ENCODE data around the gene ST6GALNAC3. TPM values are rescaled to one million over a fixed set of nuclear protein-coding genes. Genes with fewer than 3 reads are reported as not detected.

ST6GALNAC3 gene
- polyA plus RNA-seq, 2 donors: 0.27 to 0.29 TPM

DNA sequence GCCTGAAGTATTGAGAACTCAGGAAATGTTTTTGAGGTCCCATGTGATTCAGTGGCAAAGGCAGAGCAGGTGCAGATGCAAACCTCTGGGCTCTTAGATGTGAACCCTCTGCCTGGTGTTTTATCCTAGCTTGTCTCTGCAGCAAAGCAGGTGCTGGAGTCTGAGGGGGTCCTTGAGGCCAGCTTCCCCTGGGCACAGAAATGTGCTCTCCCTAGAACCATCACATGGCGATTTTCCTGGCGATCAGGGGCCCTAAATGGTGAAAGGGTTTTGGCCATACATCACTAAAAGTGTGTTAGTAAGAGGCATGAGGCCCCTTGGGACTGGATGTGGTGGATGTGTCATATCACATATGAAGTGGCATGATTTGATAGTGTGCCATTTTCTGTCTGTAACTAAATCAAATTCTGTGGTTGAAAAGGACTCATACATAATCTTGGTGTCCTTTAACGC is 144.8 kb downstream of the ST6GALNAC3 start:
- Histone ChIP-seq H3K36me3 (ENCODE audit: control insufficient read depth in 2 of 2, insufficient read depth in 2 of 2, low read length in 1 of 2) (no peaks in the 10 kb centered on the region), H3K27ac (ENCODE audit: low read depth in 2 of 2, low read length in 1 of 2) (no peak overlapping the region), H3K4me3 (ENCODE audit: low read depth in 1 of 2, low read length in 2 of 2) (no peak overlapping the region), H3K27me3 (ENCODE audit: control insufficient read depth in 1 of 2, insufficient read depth in 2 of 2, low read length in 2 of 2) (no peaks in the 10 kb centered on the region), H3K4me1 (ENCODE audit: control insufficient read depth in 2 of 2, insufficient read depth in 2 of 2, low read length in 1 of 2) (no peaks in the 10 kb centered on the region), H3K9me3 (ENCODE audit: control insufficient read depth in 2 of 2, insufficient read depth in 1 of 2, low read depth in 1 of 2, low read length in 1 of 2) (no peaks in the 10 kb centered on the region)
- WGBS, 2 donors: 90 to 95% methylated on average over 3 of the region's 3 CpGs

DNA sequence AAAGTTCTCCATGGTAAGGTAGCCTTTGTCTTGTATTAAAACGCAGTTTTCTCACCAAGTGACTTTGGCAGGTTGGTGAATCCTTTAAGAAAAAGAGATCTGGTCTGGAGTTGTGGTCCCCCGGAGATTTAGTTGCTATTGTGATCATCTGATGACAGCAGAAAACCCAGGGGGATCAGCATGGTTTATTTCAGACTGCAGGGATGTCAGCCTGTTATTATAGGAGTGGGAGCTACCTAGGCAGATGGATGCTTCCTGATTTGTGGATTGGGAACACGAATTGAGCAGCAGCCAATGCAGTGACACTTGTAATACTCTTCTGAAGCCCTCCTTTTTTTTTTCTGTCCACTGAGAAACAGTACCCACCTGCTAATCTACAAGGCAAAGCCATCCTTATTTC is 150.2 kb downstream of the ST6GALNAC3 start:
- Histone ChIP-seq H3K27ac (ENCODE audit: low read depth in 2 of 2, low read length in 1 of 2) (no peak overlapping the region), H3K36me3 (ENCODE audit: control insufficient read depth in 2 of 2, insufficient read depth in 2 of 2, low read length in 1 of 2) (no peaks in the 10 kb centered on the region), H3K9me3 (ENCODE audit: control insufficient read depth in 2 of 2, insufficient read depth in 1 of 2, low read depth in 1 of 2, low read length in 1 of 2) (no peaks in the 10 kb centered on the region), H3K27me3 (ENCODE audit: control insufficient read depth in 1 of 2, insufficient read depth in 2 of 2, low read length in 2 of 2) (no peaks in the 10 kb centered on the region), H3K4me1 (ENCODE audit: control insufficient read depth in 2 of 2, insufficient read depth in 2 of 2, low read length in 1 of 2) (no peaks in the 10 kb centered on the region), H3K4me3 (ENCODE audit: low read depth in 1 of 2, low read length in 2 of 2) (no peak overlapping the region)
- WGBS, 2 donors: 65 to 67% methylated on average over 3 of the region's 3 CpGs

DNA sequence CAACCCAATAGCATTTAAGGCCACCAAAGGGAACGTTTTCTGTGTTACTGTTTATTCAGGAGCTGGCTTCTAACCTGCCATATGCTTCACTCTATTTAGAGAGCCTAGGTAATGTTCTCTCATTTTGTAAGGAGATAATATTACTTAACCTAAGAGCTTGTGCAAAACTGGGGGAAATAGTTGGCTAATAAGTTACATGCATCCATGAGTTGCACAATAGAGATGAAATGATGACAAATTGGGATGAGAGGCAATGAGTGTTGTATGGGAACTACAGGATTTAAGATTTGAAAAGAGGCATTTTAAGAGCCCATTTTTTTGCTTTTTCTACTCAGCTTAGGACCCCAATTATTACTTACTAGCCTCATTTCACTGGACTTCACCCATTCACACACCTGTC is 151.0 kb downstream of the ST6GALNAC3 start:
- H3K27me3 ChIP-seq (ENCODE audit: control insufficient read depth in 1 of 2, insufficient read depth in 2 of 2, low read length in 2 of 2): no peaks in the 10 kb centered on the region
- 41 to 61% methylated on average over 1 of the region's 1 CpG for whole genome bisulfite sequencing, 2 donors
- H3K9me3 ChIP-seq (ENCODE audit: control insufficient read depth in 2 of 2, insufficient read depth in 1 of 2, low read depth in 1 of 2, low read length in 1 of 2): no peaks in the 10 kb centered on the region
- no peaks in the 10 kb centered on the region for H3K4me1 ChIP-seq (ENCODE audit: control insufficient read depth in 2 of 2, insufficient read depth in 2 of 2, low read length in 1 of 2)
- H3K27ac ChIP-seq (ENCODE audit: low read depth in 2 of 2, low read length in 1 of 2): no peak overlapping the region
- H3K4me3 ChIP-seq (ENCODE audit: low read depth in 1 of 2, low read length in 2 of 2): no peak overlapping the region
- H3K36me3 ChIP-seq (ENCODE audit: control insufficient read depth in 2 of 2, insufficient read depth in 2 of 2, low read length in 1 of 2): no peaks in the 10 kb centered on the region

DNA sequence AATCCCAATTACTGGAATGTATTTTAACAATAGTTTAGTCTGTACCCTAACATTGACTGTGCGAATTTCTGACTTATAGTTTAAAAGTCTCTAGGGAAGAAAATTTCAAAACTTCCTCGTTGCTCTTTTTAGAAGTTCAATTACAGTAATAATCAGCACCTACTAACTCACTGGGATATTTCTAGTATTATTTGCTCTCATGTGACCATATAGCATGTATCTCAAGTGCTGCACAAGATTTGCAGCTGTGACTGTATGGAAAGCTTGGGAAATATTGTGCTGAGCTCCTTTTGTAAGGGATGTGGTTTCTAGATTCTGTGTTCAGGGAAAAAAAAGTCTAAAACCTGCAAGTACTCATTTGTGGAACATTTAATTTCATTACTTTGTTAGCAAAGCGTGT is 153.1 kb downstream of the ST6GALNAC3 start:
- H3K9me3 ChIP-seq (ENCODE audit: control insufficient read depth in 2 of 2, insufficient read depth in 1 of 2, low read depth in 1 of 2, low read length in 1 of 2): no peaks in the 10 kb centered on the region
- no peaks in the 10 kb centered on the region for H3K27me3 ChIP-seq (ENCODE audit: control insufficient read depth in 1 of 2, insufficient read depth in 2 of 2, low read length in 2 of 2)
- 63 to 66% methylated on average over 3 of the region's 3 CpGs for whole genome bisulfite sequencing, 2 donors
- no peaks in the 10 kb centered on the region for H3K36me3 ChIP-seq (ENCODE audit: control insufficient read depth in 2 of 2, insufficient read depth in 2 of 2, low read length in 1 of 2)
- no peak overlapping the region for H3K27ac ChIP-seq (ENCODE audit: low read depth in 2 of 2, low read length in 1 of 2)
- no peak overlapping the region for H3K4me3 ChIP-seq (ENCODE audit: low read depth in 1 of 2, low read length in 2 of 2)
- no peaks in the 10 kb centered on the region for H3K4me1 ChIP-seq (ENCODE audit: control insufficient read depth in 2 of 2, insufficient read depth in 2 of 2, low read length in 1 of 2)

DNA sequence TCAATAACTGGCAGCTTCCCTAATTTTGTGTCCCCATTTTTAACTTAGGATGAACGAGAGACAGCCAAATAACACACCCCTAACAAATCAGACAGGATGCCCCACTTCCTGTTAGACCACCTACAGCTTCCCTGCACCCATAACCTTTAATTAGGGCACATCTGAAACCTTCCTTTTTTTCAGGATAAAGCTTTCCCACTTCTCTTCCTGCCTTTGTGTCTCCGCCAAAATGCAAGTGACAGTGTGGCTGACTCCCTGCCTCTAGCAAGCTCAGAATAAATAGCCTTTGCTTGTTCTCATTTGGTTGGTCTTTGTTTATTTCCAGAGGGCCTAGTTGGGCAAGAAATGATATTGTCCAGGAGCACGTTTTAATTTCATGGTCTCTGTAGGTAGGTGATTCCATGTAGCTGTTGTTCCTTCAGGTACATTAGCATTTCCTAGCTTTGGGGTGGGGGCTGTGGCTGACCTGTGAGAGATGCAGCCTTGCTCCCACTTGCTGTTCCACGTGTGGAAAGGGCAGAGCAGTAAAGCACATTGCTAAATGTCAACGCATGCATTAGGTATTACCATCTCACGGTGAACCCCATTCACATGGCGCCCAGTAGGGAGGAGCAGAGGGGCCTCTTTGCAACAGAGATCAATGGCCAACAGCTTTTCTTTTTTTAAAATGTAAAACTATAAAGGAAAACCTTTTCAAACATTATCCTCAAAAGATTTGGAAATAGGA is 154.9 kb downstream of the ST6GALNAC3 start:
- Histone ChIP-seq H3K4me1 (ENCODE audit: control insufficient read depth in 2 of 2, insufficient read depth in 2 of 2, low read length in 1 of 2) (no peaks in the 10 kb centered on the region), H3K4me3 (ENCODE audit: low read depth in 1 of 2, low read length in 2 of 2) (no peak overlapping the region), H3K27ac (ENCODE audit: low read depth in 2 of 2, low read length in 1 of 2) (no peak overlapping the region), H3K9me3 (ENCODE audit: control insufficient read depth in 2 of 2, insufficient read depth in 1 of 2, low read depth in 1 of 2, low read length in 1 of 2) (no peaks in the 10 kb centered on the region), H3K36me3 (ENCODE audit: control insufficient read depth in 2 of 2, insufficient read depth in 2 of 2, low read length in 1 of 2) (no peaks in the 10 kb centered on the region), H3K27me3 (ENCODE audit: control insufficient read depth in 1 of 2, insufficient read depth in 2 of 2, low read length in 2 of 2) (no peaks in the 10 kb centered on the region)
- 63 to 65% methylated on average over 7 of the region's 7 CpGs for WGBS, 2 donors

DNA sequence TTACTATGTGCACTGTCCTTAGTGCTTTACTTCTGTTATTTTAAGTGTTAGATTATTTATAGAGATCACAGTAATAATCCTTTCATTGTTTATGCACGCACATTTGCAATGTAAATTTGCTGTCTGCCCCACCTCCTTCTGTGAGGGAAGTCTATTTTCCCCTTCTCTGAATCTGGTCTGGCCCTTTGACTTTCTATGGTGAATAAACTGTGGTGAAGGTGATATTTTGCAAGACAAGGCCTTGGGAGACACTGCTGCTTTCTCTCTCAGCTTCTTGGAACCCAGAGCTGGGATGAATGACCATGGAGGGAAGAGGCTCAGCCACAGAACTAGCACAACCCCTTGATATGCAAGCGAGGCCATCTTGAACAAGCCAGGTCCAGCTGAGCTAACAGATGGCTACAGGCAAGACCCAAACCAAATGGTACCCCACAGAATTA is 156.3 kb downstream of the ST6GALNAC3 start:
- H3K4me1 ChIP-seq (ENCODE audit: control insufficient read depth in 2 of 2, insufficient read depth in 2 of 2, low read length in 1 of 2): no peaks in the 10 kb centered on the region
- WGBS, 2 donors: 75 to 83% methylated on average over 2 of the region's 2 CpGs
- no peaks in the 10 kb centered on the region for H3K9me3 ChIP-seq (ENCODE audit: control insufficient read depth in 2 of 2, insufficient read depth in 1 of 2, low read depth in 1 of 2, low read length in 1 of 2)
- no peak overlapping the region for H3K27ac ChIP-seq (ENCODE audit: low read depth in 2 of 2, low read length in 1 of 2)
- H3K4me3 ChIP-seq (ENCODE audit: low read depth in 1 of 2, low read length in 2 of 2): no peak overlapping the region
- no peaks in the 10 kb centered on the region for H3K36me3 ChIP-seq (ENCODE audit: control insufficient read depth in 2 of 2, insufficient read depth in 2 of 2, low read length in 1 of 2)
- no peaks in the 10 kb centered on the region for H3K27me3 ChIP-seq (ENCODE audit: control insufficient read depth in 1 of 2, insufficient read depth in 2 of 2, low read length in 2 of 2)

DNA sequence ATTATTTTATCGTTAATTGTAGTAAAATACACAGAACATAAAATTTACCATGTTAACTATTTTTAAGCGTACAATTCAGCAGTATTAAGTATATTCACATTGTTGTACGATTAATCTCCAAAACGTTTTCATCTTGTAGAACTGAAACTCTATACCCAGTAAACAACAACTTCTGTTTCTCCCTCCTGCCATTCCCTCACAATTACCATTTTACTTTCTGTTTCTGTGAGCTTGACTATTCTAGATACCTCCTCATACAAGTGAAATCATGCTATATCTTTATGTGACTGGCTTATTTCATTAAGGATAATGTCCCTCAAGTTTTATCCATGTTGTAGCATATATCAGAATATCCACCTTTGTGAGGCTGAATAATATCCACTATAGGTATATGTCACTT is 156.8 kb downstream of the ST6GALNAC3 start:
- Histone ChIP-seq H3K36me3 (ENCODE audit: control insufficient read depth in 2 of 2, insufficient read depth in 2 of 2, low read length in 1 of 2) (no peaks in the 10 kb centered on the region), H3K4me1 (ENCODE audit: control insufficient read depth in 2 of 2, insufficient read depth in 2 of 2, low read length in 1 of 2) (no peaks in the 10 kb centered on the region), H3K9me3 (ENCODE audit: control insufficient read depth in 2 of 2, insufficient read depth in 1 of 2, low read depth in 1 of 2, low read length in 1 of 2) (no peaks in the 10 kb centered on the region), H3K4me3 (ENCODE audit: low read depth in 1 of 2, low read length in 2 of 2) (no peak overlapping the region), H3K27ac (ENCODE audit: low read depth in 2 of 2, low read length in 1 of 2) (no peak overlapping the region), H3K27me3 (ENCODE audit: control insufficient read depth in 1 of 2, insufficient read depth in 2 of 2, low read length in 2 of 2) (no peaks in the 10 kb centered on the region)
- WGBS, 2 donors: 77 to 79% methylated on average over 4 of the region's 4 CpGs

DNA sequence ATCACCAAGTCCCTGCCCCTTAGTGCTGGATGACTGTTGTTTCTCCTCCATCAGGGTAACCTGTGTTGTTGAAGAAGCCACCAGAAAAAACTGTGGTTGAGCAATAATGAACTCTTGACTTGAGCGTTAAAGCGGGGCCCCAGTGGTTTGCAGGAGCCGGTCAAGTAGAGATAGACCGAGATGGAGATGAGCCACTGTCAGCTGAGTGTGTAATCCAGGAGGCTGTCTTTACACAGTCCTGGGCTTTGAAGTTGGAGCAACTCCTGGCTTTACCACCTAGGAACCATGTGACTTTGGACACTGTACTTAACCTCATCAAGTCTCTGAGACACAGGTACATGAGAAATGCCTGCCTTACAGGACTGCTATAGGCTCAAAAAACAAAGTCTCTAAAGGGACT is 158.1 kb downstream of the ST6GALNAC3 start:
- WGBS, 2 donors: 94% methylated on average over 4 of the region's 4 CpGs
- H3K27me3 ChIP-seq (ENCODE audit: control insufficient read depth in 1 of 2, insufficient read depth in 2 of 2, low read length in 2 of 2): no peaks in the 10 kb centered on the region
- H3K4me3 ChIP-seq (ENCODE audit: low read depth in 1 of 2, low read length in 2 of 2): no peak overlapping the region
- H3K9me3 ChIP-seq (ENCODE audit: control insufficient read depth in 2 of 2, insufficient read depth in 1 of 2, low read depth in 1 of 2, low read length in 1 of 2): no peaks in the 10 kb centered on the region
- H3K27ac ChIP-seq (ENCODE audit: low read depth in 2 of 2, low read length in 1 of 2): no peak overlapping the region
- no peaks in the 10 kb centered on the region for H3K4me1 ChIP-seq (ENCODE audit: control insufficient read depth in 2 of 2, insufficient read depth in 2 of 2, low read length in 1 of 2)
- H3K36me3 ChIP-seq (ENCODE audit: control insufficient read depth in 2 of 2, insufficient read depth in 2 of 2, low read length in 1 of 2): no peaks in the 10 kb centered on the region

DNA sequence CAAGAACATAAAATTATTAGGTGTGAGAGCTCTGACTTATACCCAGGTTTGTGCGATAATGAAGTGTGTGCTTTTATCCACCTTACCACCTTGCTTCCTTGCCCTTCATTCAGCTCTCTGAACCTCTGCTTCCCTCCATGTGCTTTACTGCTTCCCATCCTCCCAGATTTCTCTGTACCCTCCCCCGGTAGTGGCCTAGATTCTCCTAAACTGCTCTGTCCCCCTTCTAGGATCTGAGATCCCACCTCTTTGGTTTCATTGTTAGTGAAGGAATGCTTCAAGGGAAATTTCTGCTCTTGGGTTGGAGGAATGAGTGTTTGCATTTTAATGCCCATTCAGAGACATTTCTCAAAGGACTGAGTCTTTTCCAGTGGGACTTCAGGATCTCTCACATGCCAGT is 159.5 kb downstream of the ST6GALNAC3 start:
- WGBS, 2 donors: 97 to 98% methylated on average over 2 of the region's 2 CpGs
- H3K27ac ChIP-seq (ENCODE audit: low read depth in 2 of 2, low read length in 1 of 2): no peak overlapping the region
- H3K4me3 ChIP-seq (ENCODE audit: low read depth in 1 of 2, low read length in 2 of 2): no peak overlapping the region
- no peaks in the 10 kb centered on the region for H3K9me3 ChIP-seq (ENCODE audit: control insufficient read depth in 2 of 2, insufficient read depth in 1 of 2, low read depth in 1 of 2, low read length in 1 of 2)
- H3K4me1 ChIP-seq (ENCODE audit: control insufficient read depth in 2 of 2, insufficient read depth in 2 of 2, low read length in 1 of 2): no peaks in the 10 kb centered on the region
- H3K36me3 ChIP-seq (ENCODE audit: control insufficient read depth in 2 of 2, insufficient read depth in 2 of 2, low read length in 1 of 2): no peaks in the 10 kb centered on the region
- no peaks in the 10 kb centered on the region for H3K27me3 ChIP-seq (ENCODE audit: control insufficient read depth in 1 of 2, insufficient read depth in 2 of 2, low read length in 2 of 2)

DNA sequence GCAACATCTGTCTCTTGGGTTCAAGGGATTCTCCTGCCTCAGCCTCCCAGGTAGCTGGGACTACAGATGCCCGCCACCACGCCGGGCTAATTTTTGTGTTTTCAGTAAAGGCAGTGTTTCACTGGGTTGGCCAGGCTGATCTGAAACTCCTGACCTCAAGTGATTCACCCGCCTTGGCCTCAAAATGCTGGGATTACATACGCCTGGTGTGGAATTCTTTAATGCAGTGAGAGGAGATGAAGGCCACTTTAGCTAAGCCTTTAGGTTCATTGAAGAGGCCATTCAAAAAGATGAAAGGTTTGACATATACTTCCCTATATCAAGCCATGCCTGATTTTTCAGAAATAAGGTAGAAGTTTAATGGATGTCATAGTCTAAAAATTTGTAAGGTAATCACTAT is 162.7 kb downstream of the ST6GALNAC3 start:
- Histone ChIP-seq H3K27ac (ENCODE audit: low read depth in 2 of 2, low read length in 1 of 2) (no peak overlapping the region), H3K36me3 (ENCODE audit: control insufficient read depth in 2 of 2, insufficient read depth in 2 of 2, low read length in 1 of 2) (no peaks in the 10 kb centered on the region), H3K4me3 (ENCODE audit: low read depth in 1 of 2, low read length in 2 of 2) (no peak overlapping the region), H3K27me3 (ENCODE audit: control insufficient read depth in 1 of 2, insufficient read depth in 2 of 2, low read length in 2 of 2) (no peaks in the 10 kb centered on the region), H3K9me3 (ENCODE audit: control insufficient read depth in 2 of 2, insufficient read depth in 1 of 2, low read depth in 1 of 2, low read length in 1 of 2) (no peaks in the 10 kb centered on the region), H3K4me1 (ENCODE audit: control insufficient read depth in 2 of 2, insufficient read depth in 2 of 2, low read length in 1 of 2) (no peaks in the 10 kb centered on the region)
- 95 to 96% methylated on average over 5 of the region's 5 CpGs for WGBS, 2 donors

All from esophagus (tissue), 2 donors.